IMR-90 (cell line): ENCODE results near the gene SLC3A2. TPM values are rescaled to one million over a fixed set of nuclear protein-coding genes. Genes with fewer than 3 reads are reported as not detected.

Experiments used
- ATAC-seq: fragments of 200-7000 bp; cut with Tn5 transposase; 2 replicates; pipeline ENCODE4 v1.9.1; 2020; ENCODE audit warnings: low read depth, mild to moderate bottlenecking, moderate library complexity
- BruUV-seq: library from RNA; stranded (reverse); fragments of 400-500 nt; replicated peaks from 2 replicates; lab custom pipeline; 2021; lab: Mats Ljungman, UMichigan
- CTCF ChIA-PET: fragments of 300-600 bp; formaldehyde crosslinking; extraction: SDS; loops from one replicate; lab custom pipeline; 2021; ENCODE audit warnings: antibody characterized with exemption; lab: Yijun Ruan, JAX
- POLR2A ChIA-PET: fragments of 300-600 bp; sonication (Branson Sonifier 250); formaldehyde crosslinking; loops from one replicate; lab custom pipeline; 2022; ENCODE audit warnings: antibody characterized with exemption; ENCODE audit not compliant: unreplicated experiment; lab: Charles Lee
- DNase-seq: peaks from one replicate; pipeline ENCODE4 v3.0.0; 2013
- H2AFZ ChIP-seq: replicated peaks from 2 replicates; pipeline ENCODE3; 2013; ENCODE audit warnings: low read length, mild to moderate bottlenecking; ENCODE audit not compliant: poor library complexity
- H2AK5ac ChIP-seq: 2 replicates; pipeline ENCODE4 v1.6.1; 2013; ENCODE audit warnings: low read depth, low read length, inconsistent platforms
- H2AK9ac ChIP-seq: replicated peaks from 2 replicates; pipeline ENCODE3; 2013; ENCODE audit warnings: mild to moderate bottlenecking, low read depth, low read length, moderate library complexity; ENCODE audit not compliant: poor library complexity
- H2BK120ac ChIP-seq: 2 replicates; pipeline ENCODE4 v1.6.1; 2013; ENCODE audit warnings: low read depth, low read length, inconsistent platforms
- H2BK15ac ChIP-seq: 3 replicates; pipeline ENCODE4 v1.6.1; 2013; ENCODE audit warnings: low read depth, low read length, inconsistent platforms
- H2BK20ac ChIP-seq: 2 replicates; pipeline ENCODE4 v1.6.1; 2013; ENCODE audit warnings: low read depth, mild to moderate bottlenecking, inconsistent platforms, low read length, moderate library complexity
- H2BK5ac ChIP-seq: 2 replicates; pipeline ENCODE4 v1.6.1; 2013; ENCODE audit warnings: mild to moderate bottlenecking, low read depth, low read length, inconsistent platforms; ENCODE audit not compliant: poor library complexity, severe bottlenecking
- H3K14ac ChIP-seq: replicated peaks from 2 replicates; pipeline ENCODE4 v1.6.1; 2013; ENCODE audit warnings: low read depth, low read length, inconsistent platforms
- H3K18ac ChIP-seq: 2 replicates; pipeline ENCODE4 v1.6.1; 2013; ENCODE audit warnings: low read depth, low read length, control low read depth
- H3K23ac ChIP-seq: 2 replicates; pipeline ENCODE4 v1.6.1; 2013; ENCODE audit warnings: low read depth, low read length, inconsistent platforms
- H3K27ac ChIP-seq: 2 replicates; pipeline ENCODE4 v1.5.1; 2013; ENCODE audit warnings: mild to moderate bottlenecking, control low read depth, low read length; ENCODE audit not compliant: insufficient read depth
- H3K27me3 ChIP-seq: 2 replicates; pipeline ENCODE4 v1.6.1; 2013; ENCODE audit warnings: low read length; ENCODE audit not compliant: control insufficient read depth, insufficient read depth
- H3K36me3 ChIP-seq: 2 replicates; pipeline ENCODE4 v1.6.1; 2013; ENCODE audit warnings: low read length, mixed read lengths; ENCODE audit not compliant: control insufficient read depth, insufficient read depth
- H3K4ac ChIP-seq: 2 replicates; pipeline ENCODE4 v1.6.1; 2013; ENCODE audit warnings: low read depth, low read length, inconsistent platforms
- H3K4me1 ChIP-seq: 2 replicates; pipeline ENCODE4 v1.6.1; 2013; ENCODE audit warnings: low read length, mixed read lengths; ENCODE audit not compliant: control insufficient read depth, insufficient read depth
- H3K4me2 ChIP-seq: 2 replicates; pipeline ENCODE4 v1.6.1; 2013; ENCODE audit warnings: low read depth, mild to moderate bottlenecking, control low read depth, low read length, moderate library complexity
- H3K4me3 ChIP-seq: 2 replicates; pipeline ENCODE4 v1.5.1; 2013; ENCODE audit warnings: low read depth, mild to moderate bottlenecking, control low read depth, low read length, moderate library complexity; ENCODE audit not compliant: insufficient read depth
- H3K56ac ChIP-seq: 2 replicates; pipeline ENCODE4 v1.6.1; 2013; ENCODE audit warnings: low read length, inconsistent platforms; ENCODE audit not compliant: insufficient read depth; ENCODE audit errors: extremely low read depth
- H3K79me1 ChIP-seq, 2 experiments: 2 replicates each; pipeline ENCODE4 v1.6.1; 2013; ENCODE audit warnings: low read length in 2 of 2, inconsistent platforms in 1 of 2, low read depth in 1 of 2
- H3K9ac ChIP-seq: 2 replicates; pipeline ENCODE4 v1.6.1; 2013; ENCODE audit warnings: low read depth, low read length, control low read depth
- H3K9me1 ChIP-seq: 2 replicates; pipeline ENCODE4 v1.6.1; 2013; ENCODE audit warnings: low read length, inconsistent platforms; ENCODE audit not compliant: insufficient read depth
- H3K9me3 ChIP-seq: 2 replicates; pipeline ENCODE4 v1.6.1; 2013; ENCODE audit warnings: low read length; ENCODE audit not compliant: control insufficient read depth, insufficient read depth
- H4K20me1 ChIP-seq: 2 replicates; pipeline ENCODE4 v1.6.1; 2013; ENCODE audit warnings: low read length, inconsistent platforms; ENCODE audit not compliant: insufficient read depth
- H4K5ac ChIP-seq: 2 replicates; pipeline ENCODE4 v1.6.1; 2013; ENCODE audit warnings: mild to moderate bottlenecking, low read depth, low read length, control low read depth
- H4K8ac ChIP-seq, 2 experiments: 2 replicates each; pipeline ENCODE4 v1.6.1; 2013; ENCODE audit warnings: low read depth in 2 of 2, low read length in 2 of 2, control low read depth in 1 of 2, inconsistent platforms in 1 of 2
- H4K91ac ChIP-seq: 2 replicates; pipeline ENCODE4 v1.6.1; 2013; ENCODE audit warnings: low read depth, low read length, inconsistent platforms; ENCODE audit not compliant: insufficient read depth
- MAZ ChIP-seq: IDR thresholded peaks from 2 replicates; pipeline ENCODE4 v1.6.1; 2012; ENCODE audit warnings: low read depth, mild to moderate bottlenecking, low read length, improper control_type of control experiment, moderate library complexity, borderline replicate concordance
- MXI1 ChIP-seq: IDR thresholded peaks from 2 replicates; pipeline ENCODE4 v1.6.1; 2012; ENCODE audit warnings: low read depth, mild to moderate bottlenecking, low read length, moderate library complexity, borderline replicate concordance
- SMC3 ChIP-seq: fragments of 150-350 bp; IDR thresholded peaks from 2 replicates; pipeline ENCODE4 v1.6.1; 2016; ENCODE audit warnings: low read depth, mild to moderate bottlenecking, antibody characterized with exemption, low read length, moderate library complexity
- WGBS, 2 experiments: methylation state at CpG; one replicate each; pipeline versions ENCODE4 v1.1.5 to v1.1.7; 2013; ENCODE audit warnings: missing lambda C conversion rate in 2 of 2; ENCODE audit not compliant: insufficient read length in 1 of 2; ENCODE audit errors: extremely low coverage in 2 of 2; 5-methylcytosine and 5-hydroxymethylcytosine counted together
- dilution Hi-C: fragments of 300-500 bp; cut with HindIII; formaldehyde crosslinking; loops from one replicate; pipeline ENCODE4 v1.14.3; 2018; ENCODE audit warnings: low sequenced_read_pairs; ENCODE audit not compliant: unreplicated experiment
- in situ Hi-C: fragments of 300-500 bp; cut with MboI; formaldehyde crosslinking; loops from 3 replicates; pipeline ENCODE4 v1.14.3; 2019; ENCODE audit warnings: low sequenced_read_pairs, inconsistent platforms, mixed read lengths
- intact Hi-C: fragments of 100-400 bp; cut with micrococcal nuclease; formaldehyde crosslinking; loops from 2 replicates; pipeline ENCODE4 v1.10.0; 2022
- polyA plus RNA-seq, 3 experiments: library from polyadenylated mRNA; depleted of rRNA; stranded (reverse); fragments of >200 nt; gene quantifications; 2 replicates each; pipeline ENCODE4 v1.2.3, GENCODE V29; 2012; ENCODE audit warnings: low replicate concordance in 1 of 3
- total RNA-seq: library from RNA; depleted of rRNA; stranded (reverse); fragments of >200 nt; gene quantifications from 2 replicates; pipeline ENCODE4 v1.2.3, GENCODE V29; 2012

SLC3A2 gene
- total and polyA plus RNA-seq, 2 of the 4 experiments (the other 2 are of a cell fraction), result 140 to 239 TPM

GRCh38 chr11:62832336-62833234 lies 48.1 kb upstream of the SLC3A2 start, which contains the start of gene TEX54:
Gene TEX54, minus strand, starts transcription at chr11:62832841.
- Histone ChIP-seq H3K27me3 (no peaks in the 10 kb centered on the region), H3K4ac (peak within 1 kb of the TSS; percentile 88), H3K36me3 (peaks cover 26% of the 10 kb centered on the region), H3K18ac (peak within 1 kb of the TSS; percentile 67), H3K9ac (peak within 1 kb of the TSS; percentile 94), H3K14ac (peak within 1 kb of the TSS; percentile 92), H4K91ac (peak within 1 kb of the TSS; percentile 63), H2BK20ac (0 out of 2 replicates have a peak within 1 kb of the TSS, but pooled peaks have one; percentile 38), H4K8ac (peak within 1 kb of the TSS; percentile 21 to 94; a peak in 3 of 4 replicates), H2AK9ac (peak within 1 kb of the TSS; percentile 100), H4K5ac (peak within 1 kb of the TSS; percentile 61), H3K4me3 (peak within 1 kb of the TSS; percentile 94), H2AFZ (peak within 1 kb of the TSS; percentile 99), H3K9me1 (peaks cover 4% of the 10 kb centered on the region; the same call in 1 of the 2 replicates), H2AK5ac (peak within 1 kb of the TSS; percentile 61), H3K79me1 (peaks cover 22 to 77% of the 10 kb centered on the region in 2 experiments; a peak in 3 of 4 replicates), H3K4me2 (peak within 1 kb of the TSS; percentile 95), H3K23ac (peak within 1 kb of the TSS; percentile 90), H3K27ac (peak within 1 kb of the TSS; percentile 95), H2BK15ac (no peak within 1 kb of the TSS), H3K4me1 (peaks cover 12% of the 10 kb centered on the region), H3K56ac (peak within 1 kb of the TSS; percentile 67), H2BK120ac (peak within 1 kb of the TSS; percentile 64; the same call in 1 of the 2 replicates), H2BK5ac (peak within 1 kb of the TSS; percentile 96), H4K20me1 (peaks cover 29% of the 10 kb centered on the region; the same call in 1 of the 2 replicates), H3K9me3 (no peaks in the 10 kb centered on the region)
- TF ChIP-seq MXI1 (peak; percentile 74), SMC3 (no peak), MAZ (0 out of 2 replicates have a peak, but pooled peaks have one; percentile 15)
- ChIA-PET POLR2A (interaction anchor here (0.6 to 1.8 kb wide), 4 partner anchors 9 to 159 kb away, joined by 3 to 16 read pairs (median 4); partner anchors contain the start of gene HNRNPUL2), CTCF (no interaction called here)
- 0% methylated on average over 14 of the region's 40 CpGs; no CpG with 5 or more reads in 1 of the 2 experiments for WGBS, 2 experiments
- DNase-seq, result peak; percentile 22
- dilution Hi-C loops (no loop called here), intact Hi-C loops (loop anchor here (2.0 kb wide), 1 partner anchor 46 kb away; the partner anchor contains the start of gene TMEM179B), in situ Hi-C loops (no loop called here)
- TSS peak; percentile 95 for BruUV-seq
- peak; percentile 18 for ATAC-seq
